AG08395 (cell line): Measurements from ENCODE around the gene RAX2.

Source experiments
- DNase-seq: peaks from one replicate; pipeline ENCODE4 v3.0.0; 2012; ENCODE audit warnings: mixed read lengths, low spot score

The RAX2 gene

GRCh38 chr19:3801412-3802096 lies 29.5 kb upstream of the RAX2 start:
- DNase-seq, result peak; percentile 36

DNA sequence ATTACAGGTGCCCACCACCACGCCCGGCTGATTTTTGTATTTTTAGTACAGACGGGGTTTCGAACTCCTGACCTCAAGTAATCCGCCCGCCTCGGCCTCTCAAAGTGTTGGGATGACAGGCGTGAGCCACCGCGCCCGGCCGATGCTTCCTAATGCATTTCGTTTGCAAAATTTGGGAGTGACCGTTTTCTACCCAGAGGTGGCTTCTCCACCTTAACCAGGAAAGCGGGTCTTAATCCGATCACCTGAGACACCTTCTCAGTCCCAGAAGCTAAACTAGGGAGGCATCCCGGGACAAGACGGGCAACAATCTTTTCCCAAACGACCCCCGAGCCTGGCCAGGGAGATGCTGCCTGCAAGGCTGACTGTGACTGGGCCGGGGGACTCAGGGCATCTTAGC lies 29.0 kb upstream of the RAX2 start:
- DNase-seq, result no peak

DNA sequence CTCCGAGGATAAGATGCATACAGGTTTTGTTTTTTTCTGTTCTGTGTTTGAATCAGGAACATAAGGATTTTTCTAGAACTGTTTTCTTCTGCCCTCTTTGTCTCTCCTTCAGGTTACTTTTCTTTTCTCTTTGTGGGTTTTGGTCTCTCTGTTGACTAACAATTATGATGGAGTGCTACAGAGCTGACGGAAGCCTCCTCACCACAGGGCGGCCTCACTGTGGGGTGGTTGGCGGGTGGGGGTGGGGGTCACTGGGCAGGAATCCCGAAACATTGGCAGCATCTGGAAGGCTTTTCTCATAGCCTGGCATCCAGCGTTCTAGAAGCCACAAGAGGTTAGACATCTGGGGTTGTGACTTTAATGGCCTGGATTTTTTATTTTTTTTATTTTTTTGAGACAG lies 26.1 kb upstream of the RAX2 start:
- DNase-seq, result no peak

DNA sequence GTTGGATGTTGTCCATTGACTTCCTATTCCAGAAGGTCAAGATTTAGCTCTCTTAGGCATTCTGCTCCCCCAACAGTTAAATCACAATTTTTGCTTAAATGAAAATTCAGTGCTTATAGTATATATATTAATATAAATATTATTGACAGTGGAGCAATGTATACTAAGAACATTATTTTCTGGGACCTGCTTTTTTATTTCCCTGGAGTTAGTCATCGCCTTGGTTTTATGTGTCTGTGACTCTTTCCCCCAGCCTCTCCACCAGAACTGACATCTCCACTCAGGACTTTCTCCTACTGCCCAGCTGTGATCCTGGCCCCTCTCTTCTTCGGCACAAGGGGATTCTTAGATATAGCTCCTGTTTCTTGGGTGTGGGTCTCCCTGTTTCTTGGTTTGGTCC lies 24.3 kb upstream of the RAX2 start:
- no peak for DNase-seq

DNA sequence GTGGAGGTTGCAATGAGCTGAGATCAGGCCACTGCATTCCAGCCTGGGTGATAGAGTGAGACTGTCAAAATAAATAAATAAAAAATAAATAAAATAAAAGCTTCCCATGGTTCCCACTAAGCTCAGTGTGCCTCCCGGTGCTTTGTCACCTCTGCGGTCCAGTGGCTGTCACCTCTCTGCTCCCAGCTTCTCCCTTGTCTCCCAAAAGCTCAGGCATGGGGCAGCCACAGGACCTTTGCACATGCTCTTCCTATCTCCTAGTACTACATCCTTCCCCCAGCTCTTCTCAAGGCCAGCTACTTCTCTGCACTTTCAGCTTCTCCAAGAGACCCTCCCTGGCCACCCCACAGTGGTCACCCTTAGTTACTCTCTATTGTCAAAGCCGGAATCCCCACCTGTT lies 21.8 kb upstream of the RAX2 start:
- no peak for DNase-seq

- DNase-seq, result no peak
These were observed 20.1 kb upstream of the RAX2 start for GRCh38 chr19:3792114-3792513.

DNA sequence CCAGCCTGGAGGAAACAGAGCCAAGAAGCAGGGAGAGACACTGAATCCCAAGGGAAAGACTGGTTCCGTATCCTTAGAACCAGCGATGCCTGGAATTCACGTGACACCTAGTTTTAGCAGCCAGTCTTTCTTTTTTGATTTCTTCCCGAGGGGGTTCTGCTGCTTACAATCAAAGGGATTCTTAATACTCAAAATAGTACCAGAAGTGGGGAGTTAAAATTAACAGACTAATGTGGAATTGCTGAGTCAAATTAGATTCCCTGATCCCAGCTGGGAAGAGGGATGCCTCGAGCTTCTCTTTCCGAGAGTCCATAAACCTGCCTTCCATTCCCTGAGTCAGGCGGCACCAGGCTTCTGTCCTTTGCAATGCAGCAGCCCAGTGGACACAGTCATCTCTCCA lies 18.9 kb upstream of the RAX2 start:
- no peak for DNase-seq

DNA sequence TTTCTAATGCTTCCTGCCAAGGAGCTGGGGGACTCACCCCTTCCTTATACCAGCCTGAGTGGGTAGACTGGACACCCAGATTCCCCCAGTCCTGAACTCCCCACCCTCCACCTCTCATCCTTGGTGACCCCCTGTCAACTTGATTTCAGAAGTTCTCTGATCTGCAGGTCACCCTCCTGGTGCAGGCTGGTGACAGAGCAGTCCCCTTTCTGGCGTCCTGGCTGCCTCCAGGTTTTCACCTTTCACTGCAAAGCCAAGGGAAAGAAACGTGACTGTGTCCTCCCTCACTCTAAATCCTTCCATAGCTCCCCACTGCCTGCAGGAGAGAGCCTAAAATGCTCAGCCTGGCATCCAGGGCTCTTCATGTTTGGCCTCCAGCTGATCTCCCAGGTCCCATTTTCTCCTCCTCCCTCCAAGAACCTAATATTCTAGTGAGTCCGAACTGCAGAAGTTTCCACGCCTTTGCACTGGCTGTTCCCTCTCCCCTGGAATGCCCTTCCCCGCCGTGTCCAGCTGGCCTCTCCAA lies 18.2 kb upstream of the RAX2 start:
- DNase-seq, result no peak

GRCh38 chr19:3788996-3789778 lies 17.2 kb upstream of the RAX2 start:
- DNase-seq, result no peak

- DNase-seq, result no peak
These were observed 14.2 kb upstream of the RAX2 start, which contains the start of gene MATK for GRCh38 chr19:3785938-3786824. Gene MATK, minus strand, starts transcription at chr19:3786381. Its CDS starts 1,246 bp downstream, at chr19:3785135.

DNA sequence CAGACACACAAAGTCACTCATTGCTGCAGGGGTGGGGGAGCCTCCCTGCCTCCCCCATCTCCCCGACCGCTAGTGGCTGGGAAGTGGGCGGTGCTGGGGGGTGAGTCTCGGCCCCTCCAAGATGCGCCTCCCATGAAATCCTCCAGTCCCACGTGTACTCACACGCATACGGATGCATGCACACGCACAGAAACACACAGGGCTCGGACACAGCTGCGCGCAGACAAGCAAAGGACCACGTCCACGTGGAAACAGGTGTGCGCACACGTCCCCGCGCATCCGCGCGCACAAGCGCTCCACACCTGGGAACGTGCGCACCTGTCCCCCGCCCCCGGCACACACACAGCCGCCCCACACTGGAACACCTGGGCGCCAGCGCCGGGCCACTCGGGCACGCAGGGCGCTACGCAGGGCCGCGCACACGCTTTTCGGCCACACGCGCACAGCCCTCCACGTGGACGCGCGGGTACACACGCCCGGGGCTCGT lies 13.5 kb upstream of the RAX2 start:
- DNase-seq, result no peak

DNA sequence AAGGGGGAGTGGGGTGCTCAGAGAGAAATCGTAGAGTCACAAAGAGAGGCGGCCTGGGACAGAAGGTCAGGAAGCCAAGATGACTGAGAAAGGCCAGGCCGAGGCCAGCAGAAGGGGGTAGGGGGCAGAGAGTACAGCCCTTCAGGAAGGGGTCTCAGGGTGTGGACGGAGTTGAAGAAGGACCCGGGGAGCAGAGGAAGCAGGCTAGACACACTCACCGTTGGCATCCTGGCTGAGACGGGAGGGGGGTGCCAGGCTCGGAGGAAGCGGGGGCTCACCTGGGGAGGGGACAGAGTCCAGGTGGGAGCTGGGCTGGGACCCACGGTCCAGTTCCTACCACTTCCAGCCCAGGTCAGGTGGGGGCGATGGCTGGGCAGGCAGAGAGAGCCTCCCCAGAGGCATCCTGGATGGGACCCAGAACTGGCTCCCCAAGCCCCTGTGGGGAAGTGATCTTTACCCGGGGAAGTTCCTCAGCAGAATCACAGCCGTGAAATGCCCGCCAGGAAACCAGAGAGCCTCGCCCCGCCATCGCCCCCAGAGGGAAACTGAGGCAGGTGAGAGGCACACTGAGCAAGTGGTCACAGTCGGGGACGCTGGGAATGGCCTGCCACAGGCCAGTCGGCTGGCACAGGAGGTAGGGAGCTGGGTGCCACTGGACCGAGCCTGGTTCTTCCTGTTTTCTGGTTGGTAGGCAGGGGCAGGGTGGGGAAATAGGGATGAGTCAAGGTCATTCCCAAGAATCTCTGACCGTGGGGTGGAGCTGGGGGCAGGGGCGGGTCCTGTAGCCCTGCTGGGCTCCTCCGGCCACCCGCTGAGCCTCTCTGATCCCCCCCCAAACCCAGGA lies 12.8 kb upstream of the RAX2 start:
- peak; percentile 38 for DNase-seq

- DNase-seq, result no peak
These were observed 11.9 kb upstream of the RAX2 start for GRCh38 chr19:3783660-3784584.

DNA sequence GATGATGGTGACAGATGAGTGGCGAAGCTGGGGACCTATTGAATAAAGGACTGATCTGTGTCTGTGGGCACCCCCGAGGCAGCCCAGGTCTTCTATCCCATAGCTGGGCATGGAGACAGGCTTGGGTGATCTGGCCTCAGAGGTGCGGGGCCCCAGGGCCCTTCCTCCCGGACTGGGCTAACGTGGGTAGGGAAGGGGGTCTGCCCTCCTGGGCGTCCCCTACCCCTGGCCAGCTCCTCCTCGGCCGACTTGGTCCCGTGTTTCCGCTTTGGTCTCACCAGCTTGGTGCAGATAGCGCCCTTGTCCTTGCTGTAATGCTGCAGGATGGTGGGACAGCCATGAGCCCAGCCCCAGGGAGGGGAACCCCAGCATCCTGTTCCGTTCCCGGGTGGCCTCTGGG lies 10.9 kb upstream of the RAX2 start:
- no peak for DNase-seq

- DNase-seq, result no peak
These were observed 10.3 kb upstream of the RAX2 start for GRCh38 chr19:3782330-3782729.

DNA sequence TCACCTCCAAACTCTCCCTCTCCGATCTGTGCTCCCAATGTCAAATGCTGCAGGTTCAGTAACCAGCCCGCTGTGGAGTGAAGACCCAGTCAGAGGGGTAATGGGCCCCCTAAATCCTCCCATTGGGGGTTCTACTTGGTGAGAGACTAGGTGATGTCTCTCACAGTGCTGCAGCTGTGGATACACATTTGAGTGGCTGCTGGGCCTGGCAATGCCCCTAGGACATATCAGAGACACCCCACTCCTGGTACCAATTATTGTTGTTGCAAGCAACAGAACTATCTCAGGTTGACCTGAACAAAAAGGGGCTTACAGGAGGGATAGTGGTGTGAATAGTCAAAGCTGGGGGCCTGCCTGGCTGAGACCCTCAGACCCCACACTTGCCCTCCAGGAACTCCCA lies 9.6 kb upstream of the RAX2 start:
- DNase-seq, result no peak

GRCh38 chr19:3780786-3781304 lies 8.8 kb upstream of the RAX2 start:
- DNase-seq, result no peak

DNA sequence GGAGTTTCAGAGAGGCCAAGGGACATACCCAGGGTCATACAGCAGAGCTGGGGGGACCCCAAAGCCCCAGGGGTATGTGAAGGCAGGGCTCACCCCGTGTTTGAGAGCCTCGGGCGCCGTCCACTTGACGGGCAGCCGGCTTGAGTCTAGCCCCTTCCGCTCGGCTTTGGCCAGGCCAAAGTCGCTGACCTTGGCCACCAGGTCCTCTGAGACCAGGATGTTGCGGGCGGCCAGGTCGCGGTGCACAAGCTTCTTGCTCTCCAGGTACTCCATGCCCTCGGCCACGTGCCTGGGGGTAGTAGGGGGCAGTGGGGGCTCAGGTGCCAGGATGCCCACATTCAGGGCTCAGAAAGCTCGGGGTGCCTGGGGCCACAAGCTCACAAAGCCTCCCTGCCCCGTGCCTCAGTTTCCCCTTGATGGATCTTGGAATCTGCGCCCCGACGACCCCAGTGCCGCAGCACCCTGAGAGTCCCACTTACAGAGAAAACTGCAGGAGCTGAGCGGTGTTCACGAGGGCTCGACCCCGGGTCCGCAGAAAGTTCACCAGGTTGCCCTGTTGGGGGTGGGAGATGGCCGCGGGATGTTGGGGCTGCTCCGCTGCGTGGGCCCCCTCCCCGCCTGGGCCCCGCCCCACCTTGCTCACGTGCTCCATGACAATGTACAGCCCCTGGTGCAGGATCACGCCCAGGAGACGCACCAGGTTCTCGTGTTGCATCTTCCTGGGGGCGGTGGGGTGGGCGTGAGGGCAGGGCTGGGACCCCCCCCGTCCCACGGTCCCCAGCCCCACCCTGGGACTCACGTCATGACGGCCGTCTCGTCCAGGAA lies 7.1 kb upstream of the RAX2 start:
- DNase-seq, result no peak
